Stimulated activated CD4-positive, alpha-beta T cell treated with anti-CD3 and anti-CD28 coated beads, Interleukin-15, amount 100 ng/mL, for 24 hours (primary cell): ENCODE data around the gene KRT6B.
"Not testable (repeated sequence)": the region's sequence is repeated elsewhere in the genome, so short reads cannot be mapped to it uniquely, and the experiment has no call there.

Source experiments
- DNase-seq: peaks from one replicate; pipeline ENCODE4 v3.0.0-alpha.2; 2020

Gene KRT6B

GRCh38 chr12:52435659-52435999, 16.3 kb downstream of the KRT6B start:
- no peak for DNase-seq

DNA sequence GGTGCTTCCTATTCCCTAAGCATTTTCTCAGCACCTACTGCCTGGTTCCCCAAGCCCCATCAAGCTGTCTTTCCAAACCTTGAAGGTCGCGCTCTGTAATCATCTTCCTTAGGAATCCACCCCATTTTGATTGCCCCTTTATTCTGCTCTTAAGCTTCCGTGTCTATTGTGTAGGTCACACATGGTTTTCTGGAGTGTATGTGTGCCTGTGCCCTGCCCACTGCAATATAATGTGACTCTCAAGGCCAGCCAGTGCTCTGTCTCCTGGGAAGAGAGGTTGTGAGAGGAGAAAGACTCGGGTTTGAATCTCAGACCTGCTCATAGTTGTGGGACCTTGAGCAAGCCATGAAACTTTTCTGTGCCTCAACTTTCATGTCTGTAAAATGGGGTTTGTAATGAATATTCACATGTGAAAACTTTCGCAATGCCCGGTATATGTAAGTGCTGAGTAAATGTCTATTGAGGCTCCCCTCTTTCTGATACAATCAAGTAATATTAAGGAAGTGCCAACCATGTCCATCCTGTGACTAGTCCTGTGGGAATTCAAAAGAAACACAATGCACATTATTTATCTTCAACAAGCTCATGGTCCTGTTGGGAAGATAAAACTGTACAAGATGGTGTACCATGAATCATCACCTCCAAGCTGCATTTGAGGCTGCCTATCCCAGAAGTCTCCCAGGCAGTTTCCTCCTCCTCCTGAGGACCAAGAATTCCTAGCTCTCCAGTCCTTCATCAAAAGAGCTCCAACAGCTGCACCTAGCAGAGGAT, 17.0 kb downstream of the KRT6B start:
- no peak for DNase-seq

DNA sequence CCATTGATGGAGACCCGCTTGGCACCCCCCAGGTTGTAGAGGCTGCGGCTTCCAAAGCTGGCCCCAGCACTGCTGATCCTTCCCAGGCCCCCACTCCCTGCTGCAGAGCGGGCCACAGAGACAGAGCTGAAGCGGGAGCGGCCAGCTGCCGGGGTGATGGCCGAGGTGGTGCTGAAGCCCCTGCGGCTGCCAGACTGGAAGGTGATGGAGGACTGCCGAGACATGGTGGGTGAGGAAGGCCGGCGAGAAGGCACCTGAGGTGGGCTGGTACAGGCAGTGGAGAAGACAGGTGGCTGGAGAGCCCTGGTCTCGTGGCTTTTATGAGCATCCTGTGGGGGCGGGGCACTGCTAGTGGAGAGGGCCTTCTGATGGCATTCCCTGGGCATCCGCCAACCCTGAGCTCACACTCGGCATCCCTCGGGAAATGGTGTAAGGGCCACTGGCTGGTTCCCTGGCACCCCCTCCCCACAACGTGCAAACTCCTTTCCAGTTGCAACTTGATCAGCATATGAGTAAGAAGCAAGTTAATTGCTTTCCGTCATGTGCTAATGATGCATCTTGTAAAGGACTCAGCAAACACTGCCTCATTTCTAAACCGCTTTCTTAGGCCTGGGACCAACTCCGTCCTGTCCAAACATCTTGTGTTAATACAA, 17.7 kb downstream of the KRT6B start, which contains the start of gene KRT75:
TSS of gene KRT75 (minus strand) at position 291 of the 653 bp plus-strand sequence. CDS start at position 224, 67 bp downstream.
- DNase-seq, result no peak

DNA sequence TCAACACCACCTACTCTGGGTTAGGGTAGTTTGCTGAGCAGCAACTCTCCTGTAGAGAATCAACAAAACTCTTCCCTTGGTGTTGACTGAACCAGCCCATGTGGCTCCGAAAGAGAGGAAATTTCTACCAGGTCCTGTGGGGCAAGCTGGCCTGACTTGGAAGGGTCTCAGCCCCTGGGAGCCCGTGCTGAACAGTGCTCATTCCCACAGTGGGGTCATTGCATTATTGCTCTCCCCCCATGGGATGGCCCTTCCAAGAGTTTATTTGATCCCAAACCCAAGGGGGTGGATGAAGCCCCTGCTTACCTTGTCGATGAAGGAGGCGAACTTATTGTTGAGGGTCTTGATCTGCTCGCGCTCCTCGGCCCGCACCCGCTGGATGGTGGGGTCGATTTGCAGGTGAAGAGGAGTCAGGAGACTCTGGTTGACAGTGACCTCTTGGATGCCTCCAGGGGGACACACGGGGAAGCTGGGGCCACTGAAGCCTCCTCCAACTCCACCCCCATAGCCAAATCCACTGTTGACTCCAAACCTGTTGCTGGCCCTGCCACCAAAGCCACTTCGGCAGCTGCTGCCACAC, 18.4 kb downstream of the KRT6B start:
- DNase-seq, result no peak

DNA sequence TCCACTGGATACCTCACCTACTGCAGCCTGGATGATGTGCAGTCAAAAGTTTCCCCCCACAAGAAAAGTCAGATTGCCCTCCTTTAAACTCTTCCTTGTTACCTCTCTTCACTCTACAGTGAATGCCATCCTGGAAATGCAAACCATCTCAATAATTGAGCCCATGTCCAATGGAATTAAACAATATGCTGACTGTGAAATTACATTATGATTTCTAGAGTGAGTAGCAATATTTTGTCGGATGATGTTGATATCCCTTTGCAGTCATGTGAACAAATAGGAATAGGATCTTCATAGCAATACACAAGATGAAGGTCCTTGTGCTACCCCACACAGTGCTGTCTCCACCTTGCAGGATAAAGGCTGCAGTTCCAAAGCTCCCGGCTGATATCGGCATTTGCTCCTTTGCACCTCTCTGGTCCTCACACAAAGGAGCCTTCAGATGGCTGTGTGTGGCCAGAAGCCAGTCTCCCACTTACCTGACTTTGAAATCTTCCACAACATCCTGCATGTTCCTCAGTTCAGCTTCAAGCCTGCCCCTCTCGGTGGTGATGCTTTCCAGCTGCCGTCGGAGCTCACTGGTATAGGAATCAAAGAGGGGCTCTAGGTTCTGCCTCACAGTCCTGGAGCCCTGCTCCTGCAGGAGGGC, 19.3 kb downstream of the KRT6B start:
- no peak for DNase-seq

DNA sequence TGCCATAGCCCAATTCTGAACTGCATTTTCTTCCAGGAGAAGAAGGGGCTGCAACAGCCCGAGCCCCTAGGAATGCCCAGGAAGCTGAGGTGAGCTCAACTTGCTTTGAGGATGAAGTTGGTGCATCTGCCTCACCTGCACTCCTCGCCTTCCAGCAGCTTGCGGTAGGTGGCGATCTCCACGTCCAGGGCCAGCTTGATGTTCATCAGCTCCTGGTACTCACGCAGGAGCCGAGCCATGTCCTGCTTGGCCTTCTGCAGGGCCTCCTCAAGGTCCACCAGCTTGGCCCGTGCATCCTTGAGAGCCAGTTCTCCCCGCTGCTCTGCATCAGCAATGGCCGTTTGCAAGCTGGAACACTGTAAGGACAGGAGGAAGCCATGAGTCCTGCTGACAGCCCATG, 23.8 kb downstream of the KRT6B start:
- peak; percentile 7 for DNase-seq

DNA sequence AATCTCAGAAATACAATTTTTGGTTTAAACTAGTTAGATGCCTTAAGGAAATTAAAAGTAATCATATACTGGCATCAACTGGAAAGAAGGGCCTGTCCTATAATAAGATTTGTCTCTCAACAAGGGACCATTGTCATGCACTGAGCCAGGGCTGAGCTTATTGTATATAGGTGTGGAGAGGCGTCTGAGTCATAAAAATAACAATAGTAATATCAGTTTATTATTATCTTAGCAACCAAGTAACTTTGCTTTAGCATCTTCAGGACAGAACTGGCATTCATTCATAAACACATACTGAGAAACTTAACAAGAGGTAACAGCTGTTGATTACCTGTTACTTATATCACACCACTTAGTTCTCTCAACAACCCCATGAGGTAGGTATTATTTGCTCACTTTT, 24.9 kb downstream of the KRT6B start:
- no peak for DNase-seq

GRCh38 chr12:52426034-52426433, 25.9 kb downstream of the KRT6B start:
- DNase-seq, result no peak

- no peak for DNase-seq
Measured at GRCh38 chr12:52425466-52425865, 26.5 kb downstream of the KRT6B start.

- no peak for DNase-seq
Measured at GRCh38 chr12:52423661-52424500, 28.1 kb downstream of the KRT6B start.

DNA sequence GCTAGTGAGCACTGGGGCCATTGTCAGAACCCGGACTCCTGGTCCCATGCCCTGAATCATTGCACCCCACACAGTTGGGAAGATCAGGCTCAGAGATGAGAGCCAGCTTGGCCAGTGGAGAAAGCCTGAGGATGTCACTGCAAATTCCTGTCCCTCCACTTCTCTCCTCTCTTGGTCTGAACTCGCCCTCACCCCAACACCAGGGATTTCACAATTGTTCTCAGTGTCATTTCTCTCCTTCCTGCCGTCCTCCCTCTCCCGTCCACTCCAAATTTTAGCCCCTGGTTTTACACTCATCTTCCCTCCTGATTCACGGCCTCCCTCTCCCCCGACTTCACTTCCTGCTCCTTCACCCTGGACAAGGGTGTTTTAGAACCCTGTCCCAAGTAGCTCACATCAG, 28.9 kb downstream of the KRT6B start:
- DNase-seq, result no peak

- no peak for DNase-seq
Measured at GRCh38 chr12:52419656-52420055, 32.3 kb downstream of the KRT6B start.

- DNase-seq, result no peak
Measured at GRCh38 chr12:52418576-52419110, 33.3 kb downstream of the KRT6B start.

- no peak for DNase-seq
Measured at GRCh38 chr12:52417740-52418139, 34.2 kb downstream of the KRT6B start.

GRCh38 chr12:52416795-52417194, 35.2 kb downstream of the KRT6B start:
- DNase-seq, result no peak

DNA sequence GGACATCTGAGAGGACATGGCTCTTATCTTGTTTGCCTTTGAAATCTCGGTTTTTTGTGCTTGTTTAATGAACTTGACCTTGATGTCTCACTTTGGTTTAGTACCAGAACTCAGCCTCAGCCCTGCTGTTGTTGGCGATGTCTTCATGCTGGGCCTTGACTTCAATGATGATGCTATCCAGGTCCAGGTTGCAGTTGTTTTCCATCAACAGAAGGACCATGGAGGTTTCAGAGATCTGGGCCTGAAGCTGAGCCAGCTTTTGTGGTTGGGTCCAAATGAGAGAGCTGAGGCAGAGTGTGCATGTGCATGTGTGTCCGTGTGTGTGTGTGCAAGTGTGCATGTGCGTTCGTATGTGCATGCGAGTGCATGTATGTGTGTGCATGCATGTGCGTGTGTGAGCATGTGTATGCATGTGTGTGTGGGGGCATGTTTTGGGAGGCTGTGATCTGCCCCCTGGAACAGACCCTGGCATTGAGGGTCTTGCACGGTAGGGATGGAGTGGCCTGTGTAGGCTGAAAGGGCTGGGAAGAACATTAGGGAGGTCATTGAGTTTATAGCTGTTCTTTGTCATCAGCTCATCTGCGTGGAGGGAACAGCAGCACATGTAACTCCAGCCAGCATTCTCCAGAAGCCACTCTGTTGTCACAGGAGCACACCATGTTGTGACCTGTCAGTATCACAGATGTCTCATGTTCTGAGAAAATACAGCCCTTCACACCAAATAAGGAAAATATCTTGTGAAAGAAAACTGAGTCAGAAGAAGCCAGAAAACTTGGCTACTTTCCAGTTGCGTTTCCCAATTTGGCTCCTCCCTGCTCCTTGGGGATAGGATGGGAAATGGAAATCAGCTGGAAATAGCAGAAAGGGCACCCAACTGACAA, 35.8 kb downstream of the KRT6B start:
- no peak for DNase-seq

DNA sequence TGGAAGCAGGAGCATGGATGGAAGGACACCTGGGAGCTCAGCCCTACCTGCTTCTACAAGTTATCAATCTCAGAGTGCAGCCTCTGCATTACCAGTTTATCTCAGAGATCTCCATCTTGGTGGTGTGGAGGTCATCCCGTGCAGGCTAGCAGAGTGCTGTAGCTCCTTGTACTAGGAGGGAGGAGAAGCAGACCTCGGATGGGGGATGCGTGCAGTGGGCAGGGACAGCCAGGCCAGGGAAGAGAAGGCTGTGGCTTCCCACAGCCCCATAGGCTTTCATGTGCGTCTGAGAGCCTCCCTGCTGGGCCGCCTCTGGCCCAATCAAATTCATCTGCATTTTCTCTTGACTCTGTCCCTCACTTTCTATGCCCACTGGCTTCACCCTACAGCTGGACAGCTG, 37.0 kb downstream of the KRT6B start:
- DNase-seq, result no peak

GRCh38 chr12:52413782-52414345, 38.1 kb downstream of the KRT6B start:
- DNase-seq, result no peak

DNA sequence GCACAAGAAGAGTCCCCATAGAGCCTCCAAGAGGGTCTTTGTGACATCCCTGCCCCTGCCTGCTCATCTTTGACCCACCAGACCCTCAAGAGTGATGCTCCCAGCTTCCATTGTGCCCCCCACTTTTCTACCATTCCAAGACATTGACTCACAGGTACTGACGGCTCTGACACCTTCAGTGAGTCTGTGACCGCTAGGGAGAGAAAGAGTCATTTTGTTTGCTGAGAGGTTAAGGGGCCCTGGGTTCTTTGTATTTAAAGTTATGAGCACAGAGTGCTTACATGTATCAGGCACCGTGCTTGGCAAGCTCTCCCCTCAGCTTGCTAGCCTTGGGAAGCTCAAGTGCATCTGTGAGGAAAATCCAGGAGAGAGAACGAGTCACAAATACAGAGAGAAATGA, 38.7 kb downstream of the KRT6B start:
- DNase-seq, result no peak

GRCh38 chr12:52411815-52412214, 40.1 kb downstream of the KRT6B start:
- DNase-seq, result no peak

- not testable (repeated sequence) for DNase-seq
Measured at GRCh38 chr12:52410589-52411248, 41.2 kb downstream of the KRT6B start.
